ENCODE results near the gene CARS1.

GRCh38 chr11:2992997-2993325 lies 64.3 kb downstream of the CARS1 start:
- TF ChIP-seq SUZ12 (IDR thresholded peaks at IDR 0.05; ENCODE audit: extremely low read depth, insufficient read depth, insufficient read length), result no peak
- no peak for TF ChIP-seq YY1 (IDR thresholded peaks at IDR 0.05; ENCODE audit: insufficient read depth, insufficient read length)

All from NT2/D1 (cell line).